ENCODE data around the gene KIF6.

KIF6 gene

GRCh38 chr6:39665861-39666260, 59.3 kb downstream of the KIF6 start:
- DNase-seq (ENCODE audit: low read depth in 2 of 2): no peak

DNA sequence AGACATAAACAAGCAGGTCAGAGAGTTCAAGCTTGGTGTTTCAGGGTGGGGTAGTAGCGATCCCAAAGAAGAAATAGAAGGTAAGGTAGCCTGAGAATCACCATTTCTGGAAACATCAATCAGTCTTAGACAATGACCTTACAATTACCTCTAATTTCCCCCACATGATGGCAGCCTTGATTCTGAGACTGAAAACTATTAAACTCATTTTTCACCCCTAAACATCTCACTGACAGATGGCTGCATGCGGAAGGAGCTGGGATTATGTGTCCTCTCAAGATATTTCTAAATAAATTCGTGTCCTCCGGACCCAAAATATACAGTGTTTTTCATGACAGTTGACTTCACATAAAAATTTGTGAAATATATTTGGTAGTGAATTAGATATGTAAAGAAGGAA, 61.0 kb downstream of the KIF6 start:
- DNase-seq (ENCODE audit: low read depth in 2 of 2): no peak

DNA sequence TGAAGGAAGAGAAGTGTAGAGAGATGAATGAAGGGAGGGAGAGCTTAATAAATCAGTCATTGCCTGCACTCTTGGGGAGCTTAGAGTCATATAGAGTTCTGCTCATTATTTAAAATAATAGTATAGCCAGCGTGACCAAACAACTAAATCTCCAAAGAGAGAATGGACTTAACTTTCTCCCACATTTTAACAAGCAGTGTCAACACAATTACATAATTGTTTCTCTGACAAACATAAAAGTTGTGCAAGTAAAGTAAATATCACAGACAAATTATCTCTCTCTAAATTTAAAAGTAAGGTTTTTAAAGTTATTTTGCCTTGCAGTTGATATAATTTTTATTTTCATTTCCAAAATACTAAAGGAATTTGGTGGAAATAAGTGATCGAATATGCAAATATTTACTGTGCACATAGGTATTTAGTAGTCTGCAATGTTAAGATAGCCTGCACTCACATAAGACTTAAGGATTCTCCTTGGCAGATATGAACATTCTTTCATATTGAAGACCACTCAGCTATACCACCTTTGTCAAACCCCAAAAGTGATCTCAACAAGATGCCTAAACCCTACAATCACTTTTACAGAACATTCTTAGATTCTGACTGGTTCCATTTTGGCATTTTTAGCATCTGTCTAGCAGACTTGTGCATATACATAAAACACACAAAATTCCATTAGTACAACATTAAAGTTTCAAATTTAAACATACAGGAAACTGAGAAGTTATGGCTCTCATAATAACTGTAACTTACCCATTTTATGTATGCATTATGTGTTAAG, 67.7 kb downstream of the KIF6 start:
- no peak for DNase-seq (ENCODE audit: low read depth in 2 of 2)

DNA sequence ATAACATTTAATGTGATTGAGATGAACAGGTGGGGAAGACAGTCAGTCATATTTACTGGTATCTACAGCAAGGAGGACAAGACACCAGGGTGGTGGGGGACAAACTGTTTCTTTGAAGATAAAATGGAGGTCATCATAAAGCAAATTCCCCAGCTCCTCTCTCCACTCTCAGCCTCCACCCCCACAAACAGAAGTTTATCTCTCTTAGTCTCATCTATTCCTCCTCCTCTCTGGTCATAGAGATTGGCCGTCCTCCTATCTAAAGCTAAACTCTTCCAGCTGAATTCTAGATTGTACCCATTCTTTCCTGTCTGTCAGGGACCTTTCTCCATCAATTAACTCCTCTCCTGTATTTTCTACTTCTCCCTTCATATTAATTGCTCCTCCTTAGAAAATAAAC, 71.1 kb downstream of the KIF6 start:
- DNase-seq (ENCODE audit: low read depth in 2 of 2): no peak

DNA sequence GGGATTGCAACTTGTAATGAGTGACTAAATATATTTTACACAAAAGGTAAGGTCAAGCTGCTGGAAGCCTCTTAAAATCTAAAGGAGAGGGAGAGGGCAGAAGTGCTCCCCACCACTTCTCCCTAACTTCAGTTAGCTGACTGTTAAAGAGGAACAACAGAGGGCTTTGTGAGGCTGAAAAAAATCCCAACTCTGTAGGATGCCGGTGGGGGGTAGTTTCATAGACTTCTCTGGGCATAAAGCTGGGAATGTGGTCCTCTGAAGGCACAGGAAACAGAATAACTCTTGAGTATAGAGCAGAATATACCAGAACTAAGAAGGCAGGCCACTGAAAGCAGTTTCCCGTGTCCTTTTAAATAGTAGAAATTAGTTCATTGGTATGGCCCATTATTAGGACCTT, 71.6 kb downstream of the KIF6 start:
- DNase-seq (ENCODE audit: low read depth in 2 of 2): no peak

DNA sequence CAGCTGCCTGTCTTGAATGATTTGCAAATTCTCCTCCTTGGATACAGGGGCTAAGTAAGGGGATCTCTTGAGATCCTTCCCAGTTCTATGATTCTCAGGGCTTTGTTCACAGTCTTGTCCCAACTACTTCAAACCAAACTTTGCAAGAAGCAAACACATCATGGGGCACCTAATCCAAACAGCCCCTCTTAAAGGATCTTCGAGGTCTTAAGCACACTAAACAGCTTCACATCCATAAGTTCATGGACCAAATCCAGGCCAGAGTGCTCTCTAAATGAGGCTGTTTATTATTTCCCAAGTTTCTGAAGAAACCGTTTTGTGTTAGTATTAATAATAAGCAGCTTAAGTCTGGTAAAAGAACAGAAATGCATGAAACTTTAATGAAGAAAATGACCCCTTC, 75.2 kb downstream of the KIF6 start:
- no peak for DNase-seq (ENCODE audit: low read depth in 2 of 2)

GRCh38 chr6:39646751-39647420, 78.3 kb downstream of the KIF6 start:
- no peak for DNase-seq (ENCODE audit: low read depth in 2 of 2)

GRCh38 chr6:39642270-39642669, 82.9 kb downstream of the KIF6 start:
- DNase-seq (ENCODE audit: low read depth in 2 of 2): no peak

DNA sequence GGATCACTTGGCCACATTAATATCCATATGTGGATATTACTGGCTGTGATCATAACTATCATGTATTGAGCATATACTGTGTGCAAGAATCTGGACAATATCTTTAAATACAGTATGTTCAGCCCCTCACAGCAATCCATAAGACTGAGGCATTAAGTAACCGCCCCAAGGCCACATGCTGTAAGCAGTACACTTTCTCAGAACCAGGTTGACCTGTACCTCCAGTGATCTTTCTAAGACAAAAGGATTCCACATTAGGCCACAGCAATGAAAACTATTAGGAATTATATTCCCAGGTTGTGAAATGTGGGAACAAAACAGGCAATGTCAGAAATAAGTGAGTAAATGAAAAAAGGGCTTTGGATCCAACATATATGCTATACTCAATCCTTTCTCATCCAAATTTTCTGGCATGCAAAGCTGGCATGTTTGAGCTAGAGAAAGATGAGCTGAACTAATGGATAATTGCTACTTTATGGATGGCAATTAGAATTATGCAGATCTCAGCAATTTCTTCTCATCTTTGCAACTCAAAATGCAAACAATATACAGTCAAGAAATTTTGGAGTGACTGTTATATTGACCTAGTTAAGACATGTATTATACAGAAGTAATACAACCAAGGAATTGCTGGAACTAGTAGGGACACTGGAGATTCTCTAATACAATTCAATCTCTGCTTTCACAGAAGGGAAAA, 86.9 kb downstream of the KIF6 start:
- DNase-seq (ENCODE audit: low read depth in 2 of 2): no peak

- DNase-seq (ENCODE audit: low read depth in 2 of 2): no peak
Measured at GRCh38 chr6:39634646-39635341, 90.4 kb downstream of the KIF6 start.

GRCh38 chr6:39625209-39625608, 100.0 kb downstream of the KIF6 start:
- DNase-seq (ENCODE audit: low read depth in 2 of 2): no peak

GRCh38 chr6:39623750-39624149, 101.5 kb downstream of the KIF6 start:
- DNase-seq (ENCODE audit: low read depth in 2 of 2): no peak

GRCh38 chr6:39617520-39617919, 107.7 kb downstream of the KIF6 start:
- no peak for DNase-seq (ENCODE audit: low read depth in 2 of 2)

- DNase-seq (ENCODE audit: low read depth in 2 of 2): no peak
Measured at GRCh38 chr6:39617026-39617425, 108.2 kb downstream of the KIF6 start.

DNA sequence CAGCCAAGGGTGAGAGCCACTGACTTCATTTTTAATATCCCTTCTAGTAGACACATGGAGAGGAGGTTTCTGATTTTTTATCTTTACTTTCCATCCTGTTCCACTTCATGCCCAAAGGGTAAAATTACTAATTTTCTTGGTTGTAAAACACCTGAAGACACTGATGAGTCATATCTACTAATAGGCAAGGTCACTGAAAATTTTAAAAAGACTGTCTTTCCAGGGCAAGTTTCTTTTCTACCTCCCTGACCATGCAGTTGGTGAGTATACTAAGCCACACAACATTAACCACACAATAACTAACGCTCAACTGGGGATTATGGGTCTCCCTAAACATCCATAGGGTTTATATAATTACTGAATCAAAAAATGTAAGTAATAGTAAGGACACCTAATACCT, 109.6 kb downstream of the KIF6 start:
- no peak for DNase-seq (ENCODE audit: low read depth in 2 of 2)

DNA sequence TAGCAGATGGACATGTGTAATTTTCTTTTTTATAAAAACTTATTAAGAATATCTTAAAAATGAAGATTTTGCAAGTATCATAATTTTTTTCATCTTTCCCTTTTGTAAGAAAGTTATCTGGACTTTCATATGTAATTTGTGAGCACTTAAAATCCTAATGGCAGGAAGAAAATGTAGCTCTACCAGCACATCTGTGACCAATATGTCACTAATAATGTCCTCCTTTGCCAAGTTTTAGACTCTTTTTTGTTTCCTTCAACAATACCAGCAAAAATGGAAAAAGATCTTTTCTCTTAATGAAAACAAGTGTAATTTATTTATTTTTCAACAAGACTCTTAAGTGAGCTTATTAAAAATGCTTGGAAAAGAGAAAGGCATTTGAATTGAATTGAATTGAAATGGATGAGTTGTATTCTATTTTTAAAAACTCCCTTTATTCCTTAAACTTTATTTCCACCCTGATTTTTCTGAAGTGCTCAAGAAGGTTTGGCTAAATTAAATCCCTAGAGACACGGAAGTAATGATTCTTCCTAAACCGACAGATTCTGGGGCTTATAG, 110.7 kb downstream of the KIF6 start:
- DNase-seq (ENCODE audit: low read depth in 2 of 2): no peak

GRCh38 chr6:39610221-39610620, 115.0 kb downstream of the KIF6 start:
- no peak for DNase-seq (ENCODE audit: low read depth in 2 of 2)

DNA sequence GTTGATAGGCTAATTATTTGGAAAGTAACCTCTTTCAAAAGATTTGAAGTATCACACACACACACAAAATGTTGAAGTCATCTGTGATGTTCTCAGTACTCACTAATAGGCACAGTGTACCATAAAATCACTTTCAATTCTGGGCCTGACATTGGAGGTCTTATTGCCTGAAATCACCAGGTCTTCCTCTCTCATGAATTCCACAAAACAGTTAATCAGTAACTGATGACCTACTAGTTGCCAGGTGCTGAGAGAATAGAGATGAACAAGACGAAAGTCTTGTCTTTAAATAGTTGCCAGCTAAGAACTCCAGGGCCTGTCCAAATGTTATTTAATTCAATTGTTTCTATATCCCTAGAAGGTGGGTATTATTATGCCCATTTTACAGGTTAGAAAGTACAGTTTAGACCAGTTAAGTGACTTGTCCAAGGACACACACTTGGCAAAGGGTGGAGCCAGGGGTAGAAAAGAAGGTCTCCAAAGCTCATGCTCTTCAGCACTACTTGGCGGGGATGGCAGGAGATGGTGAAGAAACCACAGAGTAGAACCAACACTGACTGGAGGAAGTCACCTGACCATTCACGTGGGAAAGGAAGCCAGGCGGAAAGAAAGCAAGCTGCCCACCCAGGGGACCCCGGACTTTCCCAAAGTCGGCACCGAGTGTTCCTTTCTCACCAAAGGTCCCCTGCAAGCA, 116.4 kb downstream of the KIF6 start:
- no peak for DNase-seq (ENCODE audit: low read depth in 2 of 2)

- no peak for DNase-seq (ENCODE audit: low read depth in 2 of 2)
Measured at GRCh38 chr6:39602601-39603519, 122.3 kb downstream of the KIF6 start.

GRCh38 chr6:39599973-39600372, 125.2 kb downstream of the KIF6 start:
- no peak for DNase-seq (ENCODE audit: low read depth in 2 of 2)

All from stimulated activated CD4-positive, alpha-beta T cell treated with anti-CD3 and anti-CD28 coated beads, Interleukin-15, amount 100 ng/mL, for 48 hours (primary cell).